Epithelial cell of proximal tubule (primary cell): ENCODE results near the gene LONP1. TPM values are rescaled to one million over a fixed set of nuclear protein-coding genes. Genes with fewer than 3 reads are reported as not detected.

Experiments used
- DNase-seq: peaks from one replicate; pipeline ENCODE4 v3.0.0-alpha.2; 2011; ENCODE audit warnings: low read depth
- H3K4me3 ChIP-seq: 2 replicates; pipeline ENCODE4 v1.5.1; 2011; ENCODE audit warnings: low read depth, mild to moderate bottlenecking, low read length
- total RNA-seq: library from RNA; depleted of rRNA; stranded (reverse); fragments of >200 nt; gene quantifications from 2 replicates; pipeline ENCODE4 v1.2.3, GENCODE V29; 2015
- TF ChIP-seq, protein P1 (sequence below): conservative IDR thresholded peaks from 2 replicates; pipeline ENCODE4 v1.5.1; 2012; ENCODE audit warnings: low read depth, mild to moderate bottlenecking, low read length

LONP1 gene
- total RNA-seq, 1 donor from 2014 or later = 134 TPM

DNA sequence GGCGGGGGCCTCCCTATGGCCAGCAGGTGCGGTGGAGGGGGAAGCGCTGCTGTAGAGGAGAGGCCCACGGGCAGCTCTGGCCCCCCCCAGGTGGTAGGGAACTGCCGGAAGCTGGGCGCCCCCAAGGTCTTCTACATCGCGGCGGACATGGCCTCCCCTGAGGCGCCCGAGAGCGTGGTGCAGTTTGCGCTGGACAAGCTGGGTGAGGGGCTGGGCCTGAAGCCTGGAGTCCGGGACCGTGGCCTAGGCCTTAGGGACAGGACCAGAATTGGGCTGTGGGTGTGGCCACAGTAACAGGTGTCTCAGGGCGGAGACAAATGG is 33.7 kb downstream of the LONP1 start:
- DNase-seq = no peak
- TF ChIP-seq, protein P1, sequence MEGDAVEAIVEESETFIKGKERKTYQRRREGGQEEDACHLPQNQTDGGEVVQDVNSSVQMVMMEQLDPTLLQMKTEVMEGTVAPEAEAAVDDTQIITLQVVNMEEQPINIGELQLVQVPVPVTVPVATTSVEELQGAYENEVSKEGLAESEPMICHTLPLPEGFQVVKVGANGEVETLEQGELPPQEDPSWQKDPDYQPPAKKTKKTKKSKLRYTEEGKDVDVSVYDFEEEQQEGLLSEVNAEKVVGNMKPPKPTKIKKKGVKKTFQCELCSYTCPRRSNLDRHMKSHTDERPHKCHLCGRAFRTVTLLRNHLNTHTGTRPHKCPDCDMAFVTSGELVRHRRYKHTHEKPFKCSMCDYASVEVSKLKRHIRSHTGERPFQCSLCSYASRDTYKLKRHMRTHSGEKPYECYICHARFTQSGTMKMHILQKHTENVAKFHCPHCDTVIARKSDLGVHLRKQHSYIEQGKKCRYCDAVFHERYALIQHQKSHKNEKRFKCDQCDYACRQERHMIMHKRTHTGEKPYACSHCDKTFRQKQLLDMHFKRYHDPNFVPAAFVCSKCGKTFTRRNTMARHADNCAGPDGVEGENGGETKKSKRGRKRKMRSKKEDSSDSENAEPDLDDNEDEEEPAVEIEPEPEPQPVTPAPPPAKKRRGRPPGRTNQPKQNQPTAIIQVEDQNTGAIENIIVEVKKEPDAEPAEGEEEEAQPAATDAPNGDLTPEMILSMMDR = no peak
- peak overlapping the region; percentile 68 for H3K4me3 ChIP-seq

DNA sequence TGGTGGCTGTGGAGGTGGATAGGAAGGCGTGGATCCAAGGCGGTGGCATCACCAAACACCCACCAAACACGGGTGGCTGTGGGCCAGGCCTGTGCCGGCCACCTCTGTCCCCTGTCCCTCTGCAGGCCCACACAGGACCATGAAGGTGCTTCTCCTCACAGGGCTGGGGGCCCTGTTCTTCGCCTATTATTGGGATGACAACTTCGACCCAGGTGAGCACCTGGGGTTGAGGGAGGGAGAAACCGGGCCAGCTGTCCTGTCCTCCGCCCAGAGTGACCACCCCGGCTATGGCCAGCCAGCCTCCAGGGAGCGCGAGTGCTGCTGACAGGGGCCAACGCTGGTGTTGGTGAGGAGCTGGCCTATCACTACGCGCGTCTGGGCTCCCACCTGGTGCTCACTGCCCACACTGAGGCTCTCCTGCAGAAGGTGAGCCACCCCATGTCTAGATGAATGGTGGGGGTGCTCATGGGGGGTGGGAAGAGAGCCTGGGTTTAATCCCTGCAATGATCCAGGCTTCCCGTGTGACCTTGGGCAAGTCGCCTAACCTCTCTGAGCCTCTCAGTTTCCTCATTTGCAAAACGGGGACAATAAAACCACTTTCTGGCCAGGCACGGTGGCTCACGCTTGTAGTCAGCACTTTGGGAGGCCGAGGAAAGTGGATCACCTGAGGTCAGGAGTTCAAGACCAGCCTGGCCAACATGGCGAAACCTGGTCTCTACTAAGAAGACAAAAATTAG is 35.1 kb downstream of the LONP1 start:
- TF ChIP-seq, protein P1 = no peak

DNA sequence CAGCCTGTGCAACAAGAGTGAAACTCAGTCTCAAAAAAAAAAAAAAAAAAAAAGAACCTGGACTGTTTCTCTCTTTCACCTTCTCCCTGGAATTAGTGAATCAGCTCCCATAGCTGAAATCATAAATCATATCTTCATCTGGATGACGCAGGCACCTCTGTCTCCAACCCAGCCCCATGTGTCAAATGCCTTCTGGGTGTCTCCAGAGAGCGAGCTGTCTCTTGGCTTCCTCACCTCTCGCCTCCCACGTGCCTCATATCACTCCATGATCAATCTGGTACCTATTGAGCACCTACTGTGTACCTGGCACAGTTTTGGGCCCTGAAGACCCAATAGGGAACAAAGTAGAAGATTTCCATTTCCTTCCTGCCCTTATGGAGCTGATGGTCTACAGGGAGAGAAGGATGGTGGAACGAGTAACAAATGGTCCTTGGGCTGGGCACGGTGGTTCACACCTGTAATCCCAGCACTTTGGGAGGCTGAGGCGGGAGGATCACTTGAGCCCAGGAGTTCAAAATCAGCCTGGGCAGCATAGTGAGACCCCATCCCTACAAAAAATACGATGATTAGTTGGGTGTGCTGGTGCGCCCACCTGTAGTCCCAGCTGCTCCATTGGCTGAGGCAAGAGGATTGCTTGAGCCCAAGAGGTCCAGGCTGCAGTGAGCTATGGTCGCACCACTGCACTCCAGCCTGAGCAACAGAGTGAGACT is 36.6 kb downstream of the LONP1 start:
- TF ChIP-seq, protein P1 = no peak
- DNase-seq = no peak

More for the DNA sequence above, 35.1 kb downstream of the LONP1 start:
- no peak for DNase-seq
- H3K4me3 ChIP-seq = no peak overlapping the region

DNA sequence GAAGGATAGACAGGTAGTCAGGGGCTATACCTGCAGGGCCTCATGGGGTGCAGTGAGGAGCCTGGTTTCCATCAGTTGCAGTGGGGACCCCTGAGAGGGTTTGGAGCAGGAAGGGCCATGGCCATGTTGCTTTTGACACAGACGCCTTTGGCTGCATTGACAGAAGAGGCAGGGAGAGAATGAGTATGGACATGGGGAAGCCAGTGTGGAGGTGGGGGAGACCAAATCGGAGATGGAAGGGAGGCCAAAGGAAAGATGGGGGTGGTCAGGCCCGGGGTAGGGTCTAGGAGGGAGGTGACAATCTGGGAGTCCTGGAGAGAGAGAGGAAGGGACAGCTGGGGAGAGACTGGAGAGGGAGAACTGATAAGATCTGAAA is 37.9 kb downstream of the LONP1 start:
- TF ChIP-seq, protein P1 = no peak
- no peak for DNase-seq
- H3K4me3 ChIP-seq = no peak overlapping the region

More for the DNA sequence above, 36.6 kb downstream of the LONP1 start:
- no peak overlapping the region for H3K4me3 ChIP-seq

DNA sequence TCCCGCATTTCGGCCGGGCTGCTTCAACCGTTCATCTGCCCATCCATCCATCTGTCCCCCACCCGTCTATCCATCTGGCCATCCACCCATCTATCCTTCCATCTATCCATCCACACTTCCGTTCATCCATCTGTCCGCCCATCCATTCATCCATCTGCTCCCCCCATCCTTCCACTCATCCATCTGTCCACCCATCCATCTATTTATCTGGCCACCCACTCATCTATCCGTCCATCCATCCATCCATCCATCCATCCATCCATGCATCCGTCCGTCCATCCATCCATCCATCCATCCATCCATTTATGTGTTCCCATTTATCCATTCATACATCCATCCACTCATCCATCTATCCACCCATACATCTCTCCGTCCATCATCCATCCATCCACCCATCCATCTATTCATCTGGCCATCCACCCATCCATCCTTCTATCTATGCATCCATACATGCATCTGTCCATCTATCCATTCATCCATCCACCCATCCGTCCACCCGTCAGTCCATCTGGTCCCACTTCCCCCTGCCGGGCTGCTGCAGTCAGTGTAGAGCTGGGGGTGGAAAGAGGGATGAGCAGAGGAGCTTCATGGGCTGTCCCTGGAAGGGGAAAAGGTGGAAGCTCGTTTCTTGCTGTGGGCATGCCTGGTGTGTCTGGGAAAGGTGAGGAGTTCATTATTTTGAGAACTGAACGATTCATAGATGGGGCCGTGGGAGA is 38.4 kb downstream of the LONP1 start:
- TF ChIP-seq, protein P1 = no peak
- H3K4me3 ChIP-seq = peak overlapping the region; percentile 74
- no peak for DNase-seq

DNA sequence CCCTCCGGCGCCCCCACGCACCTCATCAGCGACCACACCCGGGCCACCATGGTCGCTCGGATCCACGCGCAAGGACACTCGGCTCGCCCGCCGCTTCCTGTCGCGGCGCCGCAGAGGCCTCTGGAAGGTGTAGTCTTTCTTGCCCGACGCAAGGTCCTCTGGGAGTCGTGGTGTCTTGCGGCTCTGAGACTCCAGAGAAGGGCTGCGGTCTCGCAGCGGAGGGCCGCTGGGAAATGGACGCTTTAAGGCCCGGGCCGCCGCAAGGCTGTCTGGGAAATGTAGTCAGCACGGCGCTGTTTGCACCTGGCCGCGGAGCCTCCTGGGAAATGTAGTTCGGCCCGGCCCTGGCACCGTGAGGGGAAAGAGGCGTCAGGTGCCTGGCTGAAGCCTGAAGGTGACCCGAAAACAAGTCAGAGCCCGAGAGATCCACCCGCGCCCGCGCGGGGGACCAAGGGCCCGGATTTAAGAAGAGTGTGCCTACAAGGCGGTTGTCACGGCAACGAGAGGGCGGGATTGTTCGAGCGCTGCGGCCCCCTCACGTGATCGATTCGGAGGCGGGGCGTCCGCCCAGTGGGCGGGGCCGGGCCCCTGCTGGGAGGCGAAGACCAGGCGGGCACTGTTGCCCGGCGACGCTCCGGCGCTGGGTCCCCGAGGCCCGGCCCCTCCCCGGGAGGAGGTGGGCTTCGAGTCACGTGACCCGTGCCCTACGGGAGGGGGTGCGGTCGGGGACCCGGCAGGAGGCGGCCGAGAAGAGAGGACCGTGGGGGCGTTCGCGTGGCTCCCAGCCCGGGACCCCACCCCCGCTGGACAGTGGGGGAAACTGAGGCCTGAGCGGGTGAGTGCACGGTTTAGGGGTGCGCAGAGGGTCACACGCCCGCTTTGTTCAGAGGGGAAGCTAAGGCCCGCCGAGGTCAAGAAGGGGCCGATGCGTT is 39.2 kb downstream of the LONP1 start, which contains the start of the genes HSD11B1L and MICOS13:
Gene HSD11B1L, plus strand, starts transcription at position 591 of the 932 bp plus-strand sequence. CDS start 3,806 bp downstream, outside the sequence.
Gene MICOS13, minus strand, starts transcription at position 80 of the 932 bp plus-strand sequence. Its CDS starts 30 bp downstream, at position 50.
- DNase-seq = peak; percentile 83
- peak within 1 kb of the TSS; percentile 74 for H3K4me3 ChIP-seq
- TF ChIP-seq, protein P1 = no peak
